Right lobe of liver (tissue), 4 donors: ENCODE measurements around the gene AHDC1.

Experiments used
- CTCF ChIP-seq, 4 donors: fragments of 200-600 bp in 3 of 4; fragments of 450-650 bp in 1 of 4; IDR thresholded peaks; one replicate each; pipeline versions ENCODE4 v1.5.1 to v1.8.0; 2016 to 2022; ENCODE audit warnings: antibody characterized with exemption in 4 of 4, mild to moderate bottlenecking in 2 of 4
- POLR2A ChIP-seq: fragments of 450-650 bp; IDR thresholded peaks from one replicate; pipeline ENCODE4 v1.6.1; 2017; ENCODE audit warnings: antibody characterized with exemption, mild to moderate bottlenecking
- donor health status: DM: no; HTN: no; CAD: no.
- donor health status: DM: no; HTN: no; CAD: no.
- donor health status: DM: no; HTN: yes; CAD: no.

GRCh38 chr1:27538793-27539192 lies 65.2 kb downstream of the AHDC1 start:
- TF ChIP-seq CTCF (IDR thresholded peaks at IDR 0.05) (no peak), POLR2A (no peak)
